ENCODE results near the gene CDC14A.
A peak's percentile ranks its signal among the peaks of the same experiment; 100 is the strongest.

The CDC14A gene

DNA sequence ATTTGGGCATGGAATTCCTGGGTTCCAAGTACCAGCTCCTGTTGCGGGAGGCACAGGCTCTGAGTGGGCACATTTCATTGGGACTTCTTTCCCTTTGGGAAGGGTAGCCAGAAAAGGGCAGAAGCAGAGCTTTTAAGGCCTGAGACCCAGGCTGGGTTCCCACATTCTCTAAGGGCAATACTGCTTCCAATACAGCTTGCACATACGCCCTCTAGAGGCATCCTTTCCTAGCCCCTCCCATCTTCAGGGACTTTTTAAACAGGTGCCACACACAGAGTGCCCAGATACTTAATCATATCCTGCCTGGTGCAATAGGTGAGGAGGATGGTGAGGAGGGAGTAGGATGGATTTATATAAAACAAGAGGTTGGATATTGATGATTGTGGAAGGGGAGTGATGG lies 191.3 kb downstream of the CDC14A start:
- DNase-seq = peak; percentile 61

DNA sequence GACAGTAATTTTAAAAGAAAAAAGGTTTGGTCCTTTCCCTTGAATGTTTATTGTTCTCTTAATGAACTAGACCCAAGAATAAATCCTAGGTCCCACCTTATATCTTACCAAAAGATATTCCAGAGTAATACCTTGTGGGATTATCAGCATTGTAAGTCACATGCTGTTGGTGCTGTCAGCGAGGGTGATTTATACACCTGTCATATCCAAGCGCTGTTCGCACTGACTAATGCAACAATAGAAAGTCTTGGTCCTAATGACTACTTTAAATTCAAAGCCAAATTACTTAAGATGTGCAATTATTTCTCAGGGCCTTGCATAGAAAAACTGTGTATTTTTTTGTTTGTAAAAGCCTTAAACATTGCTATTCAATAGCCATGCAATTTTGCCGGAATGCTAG lies 192.5 kb downstream of the CDC14A start:
- DNase-seq = no peak

DNA sequence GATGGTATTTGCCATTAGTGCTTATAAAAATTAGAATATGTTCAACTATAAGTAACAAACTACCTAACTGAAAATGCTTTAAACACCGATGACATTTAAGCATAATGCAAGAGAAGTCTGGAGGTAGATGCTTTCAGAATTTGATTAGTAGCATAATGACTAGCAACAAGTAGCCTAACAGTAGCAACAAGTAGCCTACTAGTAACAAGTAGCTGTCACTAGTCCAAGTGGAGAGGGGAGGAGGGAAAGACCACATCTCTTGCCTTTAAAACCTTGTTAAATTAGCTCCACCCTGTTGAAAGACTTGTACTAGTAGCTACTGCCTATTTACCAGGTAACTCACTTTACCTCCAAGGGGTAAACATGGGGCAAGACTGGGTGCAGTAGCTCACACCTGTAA lies 193.5 kb downstream of the CDC14A start:
- DNase-seq = no peak

DNA sequence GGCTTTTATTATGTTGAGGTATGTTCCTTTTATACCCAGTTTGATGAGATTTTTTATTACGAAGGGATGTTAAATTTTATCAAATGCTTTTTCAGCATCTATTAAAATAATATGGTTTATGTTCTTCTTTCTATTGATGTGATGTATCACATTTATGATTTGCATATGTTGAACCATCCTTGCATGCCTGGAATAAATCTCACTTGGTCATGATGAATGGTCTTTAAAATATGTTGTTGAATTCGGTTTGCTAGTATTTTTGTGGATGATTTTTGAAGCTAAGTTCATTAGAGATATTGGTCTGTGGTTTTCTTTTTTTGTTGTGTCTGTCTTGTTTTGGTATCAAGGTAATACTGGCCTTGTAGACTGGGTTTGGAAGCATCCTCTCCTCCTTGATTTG lies 199.7 kb downstream of the CDC14A start:
- no peak for DNase-seq

DNA sequence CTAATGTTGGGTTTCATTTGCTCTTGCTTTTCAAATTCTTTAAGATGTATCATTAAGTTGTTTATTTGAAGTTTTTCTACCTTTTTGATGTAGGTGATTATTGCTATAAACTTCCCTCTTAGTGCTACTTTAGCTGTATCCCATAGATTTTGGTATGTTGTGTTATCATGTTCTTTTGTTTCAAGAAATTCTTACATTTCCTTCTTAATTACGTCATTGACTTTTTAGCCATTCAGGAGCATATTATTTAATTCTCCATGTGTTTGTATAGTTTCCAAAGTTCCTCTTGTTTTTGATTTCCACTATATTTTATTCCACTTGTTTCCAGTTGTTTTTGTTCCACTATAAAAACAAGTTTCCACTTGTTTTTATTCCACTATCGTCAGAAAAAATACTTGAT lies 200.6 kb downstream of the CDC14A start:
- DNase-seq = no peak

DNA sequence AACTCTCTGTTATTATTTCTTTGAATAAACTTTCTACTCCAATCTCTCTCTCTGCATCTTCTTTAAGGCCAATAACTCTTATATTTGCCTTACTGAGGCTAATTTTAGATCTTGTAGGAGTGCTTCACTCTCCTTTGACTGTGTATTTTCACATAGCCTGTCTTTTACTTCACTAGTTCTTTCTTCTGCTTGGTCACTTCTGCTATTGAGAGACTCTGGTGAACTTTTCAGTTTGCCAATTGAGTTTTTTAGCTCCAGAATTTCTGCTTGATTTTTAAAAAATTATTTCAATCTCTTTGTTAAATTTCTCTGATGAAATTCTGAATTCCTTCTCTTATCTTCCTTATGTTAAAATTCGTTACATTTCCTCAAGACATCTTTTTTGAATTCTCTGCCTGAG lies 203.9 kb downstream of the CDC14A start:
- no peak for DNase-seq

DNA sequence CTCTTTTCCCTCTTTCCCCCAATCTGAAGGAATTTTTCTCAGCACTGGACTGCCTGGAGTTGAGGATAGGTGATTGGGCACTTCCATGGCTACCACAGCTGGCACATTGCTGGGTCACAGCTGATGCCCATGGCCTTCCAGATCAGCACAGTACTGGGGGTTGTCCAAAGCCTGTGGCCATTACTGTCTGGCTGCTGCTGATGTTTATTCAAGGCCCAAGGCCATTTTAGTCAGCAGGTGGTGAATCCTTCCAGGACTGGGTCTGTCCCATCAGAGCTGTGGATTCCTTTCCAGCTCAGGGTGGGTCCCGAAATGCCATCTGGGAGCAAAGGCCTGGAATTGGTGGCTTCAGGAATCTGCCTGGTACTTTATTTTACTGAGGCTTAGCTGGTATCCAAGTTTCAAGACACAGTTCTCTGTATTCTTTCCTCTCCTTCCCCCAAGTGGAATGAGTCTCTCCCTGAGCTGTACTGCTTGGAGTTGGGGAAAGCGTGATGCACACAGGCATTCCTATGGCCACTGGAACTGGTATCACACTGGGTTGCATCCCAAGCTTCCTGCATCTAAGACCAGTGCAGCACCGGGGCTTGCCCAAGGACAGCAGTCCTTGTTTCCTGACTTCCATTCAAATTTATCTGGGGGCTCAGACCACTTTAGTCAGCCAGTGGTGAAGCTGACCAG lies 204.8 kb downstream of the CDC14A start:
- no peak for DNase-seq

DNA sequence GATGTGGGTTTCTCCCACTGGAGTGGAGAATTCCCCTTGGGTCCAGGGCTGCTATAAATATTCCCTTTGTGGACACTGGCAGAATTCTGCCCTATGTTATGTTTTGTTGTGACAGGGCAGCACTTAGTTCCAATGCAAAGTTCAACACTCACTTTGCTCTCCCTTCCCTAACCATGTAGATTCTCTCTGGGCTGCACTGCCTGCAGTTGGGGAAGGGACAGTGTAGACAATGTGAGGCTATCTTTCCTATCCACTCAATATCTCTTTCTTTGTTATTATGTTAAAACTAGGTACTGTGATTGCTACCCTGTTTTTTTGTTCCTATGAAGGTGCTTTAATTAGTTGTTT lies 205.3 kb downstream of the CDC14A start:
- no peak for DNase-seq

DNA sequence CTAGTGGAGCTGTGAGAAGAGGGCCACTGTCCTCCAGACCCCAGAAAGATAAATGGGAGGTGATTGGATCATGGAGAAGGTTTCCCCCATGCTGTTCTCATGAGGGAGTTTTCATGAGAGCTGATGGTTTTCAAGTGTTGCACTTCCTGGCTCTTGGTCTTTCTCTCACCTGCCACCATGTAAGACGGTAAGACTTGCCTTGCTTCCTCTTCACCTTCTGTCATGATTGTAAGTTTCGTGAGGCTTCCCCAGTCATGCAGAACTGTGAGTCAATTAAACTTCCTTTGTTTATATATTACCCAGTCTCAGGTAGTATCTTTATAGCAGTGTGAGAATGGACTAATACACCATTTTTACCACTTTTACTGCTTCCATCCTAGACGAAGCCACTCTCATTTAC lies 213.2 kb downstream of the CDC14A start:
- DNase-seq = no peak

DNA sequence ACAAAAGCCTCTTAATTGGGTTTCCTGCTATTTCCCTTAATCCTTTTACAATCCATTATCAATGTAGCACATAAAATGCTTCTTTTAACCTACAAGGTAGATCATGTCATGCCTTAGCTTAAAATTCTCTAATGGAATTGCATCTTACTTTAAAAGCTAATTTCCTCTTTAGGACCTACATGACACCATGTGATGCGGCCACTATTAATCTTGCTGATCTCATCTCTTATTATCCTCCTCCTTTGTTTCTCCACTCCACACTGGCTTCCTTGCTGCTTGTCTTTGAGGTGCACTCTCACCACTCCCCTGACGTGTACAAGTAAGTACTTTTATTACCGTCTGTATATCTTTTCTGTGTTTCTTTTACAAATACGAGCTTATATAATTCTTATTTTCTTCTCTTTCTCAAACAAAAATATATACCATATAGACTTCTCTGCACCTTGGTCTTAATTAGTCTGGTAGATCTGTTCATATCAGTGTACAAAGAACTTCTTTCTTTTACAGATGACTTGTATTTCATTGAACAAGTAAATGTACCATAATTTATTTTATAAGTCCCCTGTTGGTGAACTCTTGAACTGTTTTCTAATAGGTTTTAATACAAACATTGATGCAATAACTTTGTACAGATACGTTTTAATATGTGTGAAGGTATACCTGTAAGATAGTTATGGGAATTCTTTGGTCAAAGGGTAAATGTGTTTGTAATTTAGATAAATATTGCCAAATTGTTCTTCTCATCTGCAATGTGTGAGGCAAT lies 213.8 kb downstream of the CDC14A start:
- DNase-seq = no peak

DNA sequence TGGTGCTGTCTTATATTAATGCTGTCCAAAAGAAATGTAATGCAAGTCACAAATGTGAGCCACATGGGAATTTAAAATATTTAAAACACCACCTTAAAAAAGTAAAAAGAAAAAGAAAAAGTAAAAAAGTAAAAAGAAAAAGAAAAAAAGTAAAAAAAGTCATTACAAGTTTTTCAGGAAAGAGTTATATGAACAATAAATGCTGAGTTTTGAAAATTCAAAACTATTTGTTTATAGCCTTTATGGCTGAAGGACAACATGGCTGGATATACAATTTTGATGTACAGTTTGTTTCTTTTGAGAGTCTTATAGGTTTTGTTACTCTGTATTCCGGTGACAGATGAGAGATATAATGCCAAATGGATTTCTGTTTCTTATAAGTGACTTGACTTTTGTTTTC lies 214.8 kb downstream of the CDC14A start:
- no peak for DNase-seq
